Measurements from ENCODE around the gene CAMSAP3. TPM values are rescaled to one million over a fixed set of nuclear protein-coding genes. Genes with fewer than 3 reads are reported as not detected.

The CAMSAP3 gene
- total and polyA plus RNA-seq, 10 donors = 0.28 to 1.5 (median 0.79) TPM

GRCh38 chr19:7597689-7598088 lies 2.0 kb downstream of the CAMSAP3 start:
- H3K4me1 ChIP-seq = peaks cover 3 to 16% (median 10%) of the 10 kb centered on the region in 6 donors
- peaks cover 4 to 82% (median 30%) of the 10 kb centered on the region in 7 donors for H3K27me3 ChIP-seq (replicated peaks in 1 of 7)
- WGBS, 5 donors = 67 to 80% (median 71%) methylated on average over 9 of the region's 9 CpGs

GRCh38 chr19:7598180-7598579 lies 2.5 kb downstream of the CAMSAP3 start:
- H3K4me3 ChIP-seq = no peak overlapping the region
- H3K4me1 ChIP-seq = peaks cover 3 to 16% (median 10%) of the 10 kb centered on the region in 6 donors
- peaks cover 4 to 78% (median 30%) of the 10 kb centered on the region in 7 donors for H3K27me3 ChIP-seq (replicated peaks in 1 of 7)
- H3K36me3 ChIP-seq = no peaks in the 10 kb centered on the region
- no peaks in the 10 kb centered on the region for H3K9me3 ChIP-seq
- WGBS, 5 donors = 70 to 83% (median 77%) methylated on average over 6 of the region's 6 CpGs
- H3K27ac ChIP-seq = no peak overlapping the region
- TF ChIP-seq CTCF (IDR thresholded peaks at IDR 0.05 in 8 of 11, conservative IDR thresholded peaks at IDR 0.05 in 3 of 11) (no peak), POLR2A (IDR thresholded peaks at IDR 0.05) (no peak), POLR2AphosphoS5 (IDR thresholded peaks at IDR 0.05) (no peak)
- DNase-seq = no peak
- intact Hi-C loops (cut with DNase I; ENCODE audit: low total_unique reads) = no loop called here

More at GRCh38 chr19:7597689-7598088, 2.0 kb downstream of the CAMSAP3 start:
- H3K36me3 ChIP-seq = no peaks in the 10 kb centered on the region
- intact Hi-C loops (cut with DNase I; ENCODE audit: low total_unique reads) = no loop called here
- DNase-seq = no peak
- H3K9me3 ChIP-seq = no peaks in the 10 kb centered on the region
- no peak overlapping the region for H3K4me3 ChIP-seq
- no peak overlapping the region for H3K27ac ChIP-seq
- TF ChIP-seq POLR2A (IDR thresholded peaks at IDR 0.05) (no peak), CTCF (IDR thresholded peaks at IDR 0.05 in 8 of 11, conservative IDR thresholded peaks at IDR 0.05 in 3 of 11) (no peak), POLR2AphosphoS5 (IDR thresholded peaks at IDR 0.05) (no peak)

GRCh38 chr19:7600721-7601120 lies 5.1 kb downstream of the CAMSAP3 start:
- no peak for DNase-seq
- Histone ChIP-seq H3K36me3 (no peaks in the 10 kb centered on the region), H3K4me1 (peaks cover 3 to 10% (median 7%) of the 10 kb centered on the region in 6 donors), H3K4me3 (no peak overlapping the region), H3K27ac (no peak overlapping the region), H3K9me3 (no peaks in the 10 kb centered on the region), H3K27me3 (replicated peaks in 1 of 7) (peaks cover 4 to 66% (median 21%) of the 10 kb centered on the region in 7 donors)
- TF ChIP-seq POLR2A (IDR thresholded peaks at IDR 0.05) (no peak), CTCF (IDR thresholded peaks at IDR 0.05 in 8 of 11, conservative IDR thresholded peaks at IDR 0.05 in 3 of 11) (no peak), POLR2AphosphoS5 (IDR thresholded peaks at IDR 0.05) (no peak)
- intact Hi-C loops (cut with DNase I; ENCODE audit: low total_unique reads) = no loop called here

- H3K9me3 ChIP-seq = no peaks in the 10 kb centered on the region
- WGBS, 5 donors = 35 to 51% (median 43%) methylated on average over 15 of the region's 15 CpGs
- DNase-seq = no peak
- H3K4me1 ChIP-seq = no peaks in the 10 kb centered on the region
- no peak overlapping the region for H3K27ac ChIP-seq
- peaks cover 0 to 63% (median 8%) of the 10 kb centered on the region in 7 donors for H3K27me3 ChIP-seq (replicated peaks in 1 of 7)
- no peak overlapping the region for H3K4me3 ChIP-seq
- H3K36me3 ChIP-seq = no peaks in the 10 kb centered on the region
- no peak for TF ChIP-seq CTCF (IDR thresholded peaks at IDR 0.05 in 8 of 11, conservative IDR thresholded peaks at IDR 0.05 in 3 of 11)
- no peak for TF ChIP-seq POLR2AphosphoS5 (IDR thresholded peaks at IDR 0.05)
- no peak for TF ChIP-seq POLR2A (IDR thresholded peaks at IDR 0.05)
- intact Hi-C loops (cut with DNase I; ENCODE audit: low total_unique reads) = no loop called here
Measured at GRCh38 chr19:7602240-7602934, 6.7 kb downstream of the CAMSAP3 start.

All from spleen (tissue), 11 donors.